Measurements from ENCODE around the gene IER5.

DNA sequence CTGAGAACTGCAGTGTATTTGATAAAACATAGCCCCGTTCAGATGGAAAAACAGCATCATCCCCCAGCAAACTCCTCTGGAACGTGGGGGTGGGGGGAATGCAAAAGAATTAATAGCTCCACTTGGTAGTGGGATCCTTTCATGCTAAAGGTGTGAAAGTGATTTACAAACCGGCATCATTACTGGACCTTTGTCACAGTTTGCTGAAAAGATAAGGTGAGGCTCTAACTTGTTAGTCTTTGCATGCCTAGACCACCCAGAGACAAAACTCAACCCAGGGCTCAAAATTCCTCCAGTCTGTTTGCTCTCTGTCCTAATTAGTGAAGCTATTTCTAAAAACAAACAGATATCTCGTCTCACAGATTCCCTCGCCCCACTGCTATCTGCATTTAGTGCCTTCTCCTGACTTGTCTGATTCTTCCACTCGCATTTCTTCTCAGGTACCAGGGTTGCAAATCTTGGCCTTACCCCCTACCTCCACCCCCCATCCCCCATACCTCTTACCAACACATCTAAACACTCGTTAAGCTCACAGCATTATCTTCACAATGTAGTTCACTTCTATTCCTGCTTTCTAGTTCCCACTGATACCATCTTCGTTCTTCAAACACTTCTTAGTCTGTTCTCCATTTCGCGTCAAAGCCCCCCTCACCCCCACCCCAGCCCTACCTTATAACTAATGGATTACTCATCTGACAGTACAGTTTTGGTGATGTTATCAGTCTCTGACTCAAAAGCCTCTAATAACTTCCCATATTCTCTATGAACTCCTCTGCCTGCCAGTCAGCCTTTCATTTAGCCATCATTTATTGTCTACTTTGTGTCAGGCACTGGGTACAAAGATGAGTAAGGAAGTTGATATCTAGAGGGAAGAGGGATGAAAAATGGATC is 11.8 kb downstream of the IER5 start:
- TF ChIP-seq, protein P1, sequence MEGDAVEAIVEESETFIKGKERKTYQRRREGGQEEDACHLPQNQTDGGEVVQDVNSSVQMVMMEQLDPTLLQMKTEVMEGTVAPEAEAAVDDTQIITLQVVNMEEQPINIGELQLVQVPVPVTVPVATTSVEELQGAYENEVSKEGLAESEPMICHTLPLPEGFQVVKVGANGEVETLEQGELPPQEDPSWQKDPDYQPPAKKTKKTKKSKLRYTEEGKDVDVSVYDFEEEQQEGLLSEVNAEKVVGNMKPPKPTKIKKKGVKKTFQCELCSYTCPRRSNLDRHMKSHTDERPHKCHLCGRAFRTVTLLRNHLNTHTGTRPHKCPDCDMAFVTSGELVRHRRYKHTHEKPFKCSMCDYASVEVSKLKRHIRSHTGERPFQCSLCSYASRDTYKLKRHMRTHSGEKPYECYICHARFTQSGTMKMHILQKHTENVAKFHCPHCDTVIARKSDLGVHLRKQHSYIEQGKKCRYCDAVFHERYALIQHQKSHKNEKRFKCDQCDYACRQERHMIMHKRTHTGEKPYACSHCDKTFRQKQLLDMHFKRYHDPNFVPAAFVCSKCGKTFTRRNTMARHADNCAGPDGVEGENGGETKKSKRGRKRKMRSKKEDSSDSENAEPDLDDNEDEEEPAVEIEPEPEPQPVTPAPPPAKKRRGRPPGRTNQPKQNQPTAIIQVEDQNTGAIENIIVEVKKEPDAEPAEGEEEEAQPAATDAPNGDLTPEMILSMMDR (IDR thresholded peaks at IDR 0.05): no peak
- TF ChIP-seq POLR2A (IDR thresholded peaks at IDR 0.05): no peak
